SK-N-MC (cell line): ENCODE data around the gene KCNJ10.

Experiments
- EZH2 ChIP-seq: fragments of 200-600 bp; sonication (generic); IDR thresholded peaks from one replicate; pipeline ENCODE4 v1.6.1; 2017; ENCODE audit warnings: antibody characterized with exemption
- FOXP2 ChIP-seq: optimal IDR thresholded peaks from 2 replicates; pipeline ENCODE3; 2011; ENCODE audit warnings: mild to moderate bottlenecking, moderate library complexity; ENCODE audit not compliant: insufficient read depth; ENCODE audit errors: extremely low read length, control extremely low read depth
- POLR2AphosphoS5 ChIP-seq: IDR thresholded peaks from 2 replicates; pipeline ENCODE4 v1.6.1; 2012; ENCODE audit warnings: mild to moderate bottlenecking, low read depth, low read length, borderline replicate concordance

GRCh38 chr1:159960721-159961381 lies 109.1 kb downstream of the KCNJ10 start:
- TF ChIP-seq FOXP2 (no peak), POLR2AphosphoS5 (no peak), EZH2 (no peak)
